Uterus (tissue), 2 donors: ENCODE measurements around the gene CADM2.

Experiments used
- CTCF ChIP-seq, 4 experiments: fragments of 200-600 bp in 2 of 4; fragments of 450-650 bp in 2 of 4; sonication (generic) in 2 of 4; IDR thresholded peaks; one replicate each; pipeline ENCODE4 v1.5.1; 2016 to 2019; ENCODE audit warnings: antibody characterized with exemption in 4 of 4, mild to moderate bottlenecking in 2 of 4, moderate library complexity in 1 of 4
- POLR2A ChIP-seq, 2 donors: fragments of 450-650 bp; IDR thresholded peaks; one replicate each; pipeline ENCODE4 v1.6.1; 2016; ENCODE audit warnings: antibody characterized with exemption in 2 of 2, mild to moderate bottlenecking in 1 of 2, moderate library complexity in 1 of 2

DNA sequence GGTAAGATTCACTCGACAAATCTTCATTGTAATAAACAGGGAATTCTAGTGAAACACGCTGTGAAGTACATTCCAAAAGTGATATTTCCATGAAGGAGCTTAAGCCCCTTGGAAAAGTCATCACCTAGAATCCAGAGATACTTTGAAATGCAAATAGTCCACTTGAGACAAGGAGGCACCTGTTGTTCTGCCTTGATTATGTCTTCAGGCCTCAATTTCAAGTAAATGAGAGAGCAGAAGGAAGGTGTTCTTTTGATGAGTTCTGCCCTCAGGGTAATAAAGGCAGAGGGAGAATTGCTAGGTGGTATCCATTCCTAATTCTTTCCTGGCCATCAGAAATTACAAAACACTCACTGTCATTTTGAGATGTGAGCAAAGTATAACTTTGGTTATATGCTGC is 162.1 kb downstream of the CADM2 start:
- TF ChIP-seq CTCF (IDR thresholded peaks at IDR 0.05) (no peak), POLR2A (IDR thresholded peaks at IDR 0.05) (no peak)
